Activated T-cell treated with anti-CD3 and anti-CD28 coated beads, Interleukin-2, amount 50 U/mL, for 1 hour (primary cell): ENCODE measurements around the gene SLC6A20.

ENCODE experiments used
- DNase-seq: peaks from one replicate; pipeline ENCODE4 v3.0.0-alpha.2; 2020

The SLC6A20 gene

DNA sequence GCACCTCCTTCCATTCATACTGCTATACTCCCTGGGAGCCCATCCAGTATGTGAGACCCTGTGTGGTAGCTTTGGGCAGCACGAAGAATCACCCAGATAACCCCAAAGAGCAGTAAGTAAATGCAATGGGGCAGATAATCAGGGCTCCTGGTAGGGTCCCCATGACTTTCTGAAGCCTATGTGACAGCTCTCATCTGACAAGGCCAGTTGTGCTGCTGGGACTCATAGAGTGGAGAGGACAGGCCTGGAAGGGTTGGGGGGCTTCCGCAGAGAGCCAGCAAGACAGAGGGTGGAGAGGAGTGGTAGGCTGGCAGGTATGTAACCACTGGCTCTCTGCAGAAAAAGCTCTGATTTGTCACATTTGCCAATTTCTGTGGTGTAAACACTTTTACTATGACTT is 3.2 kb upstream of the SLC6A20 start:
- DNase-seq: no peak

DNA sequence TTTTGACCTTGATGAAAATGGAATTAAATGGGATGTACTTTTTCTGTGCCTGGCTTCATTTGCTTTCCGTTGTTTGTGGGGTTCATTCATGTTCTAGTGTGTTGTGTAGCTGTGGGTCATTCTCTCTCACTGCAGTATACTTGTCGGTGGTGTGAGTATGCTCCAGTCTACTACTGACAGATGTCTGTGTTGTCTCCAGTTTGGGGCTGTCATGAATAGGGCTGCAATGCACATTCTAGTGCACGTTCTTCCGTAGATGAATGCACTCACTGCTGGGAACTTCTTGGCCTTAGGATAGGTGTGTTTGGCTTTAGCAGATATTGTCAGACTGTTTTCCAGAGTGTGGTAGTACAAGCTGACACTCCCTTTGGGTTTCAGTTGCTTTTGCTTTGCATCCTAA is 1.7 kb upstream of the SLC6A20 start:
- no peak for DNase-seq

GRCh38 chr3:45796902-45797637 is 734 bp upstream of the SLC6A20 start:
- no peak for DNase-seq

DNA sequence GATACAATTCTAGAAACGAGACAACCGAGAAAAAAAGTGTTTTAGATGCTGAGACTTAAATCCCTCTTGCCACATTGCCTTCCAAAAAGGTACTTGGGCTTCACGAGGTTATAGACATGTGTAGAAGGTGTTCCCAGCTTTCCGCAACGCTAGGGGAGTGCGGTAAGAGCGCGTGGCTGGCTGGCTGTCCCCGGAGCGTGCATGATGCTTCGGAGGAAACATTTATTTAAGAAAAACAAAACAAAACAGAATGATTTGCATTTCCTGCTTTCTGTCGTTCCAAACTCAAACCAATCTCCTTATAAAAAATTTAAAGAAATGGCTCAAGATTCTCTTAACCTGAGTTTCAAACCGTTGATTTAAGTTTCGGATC is 841 bp downstream of the SLC6A20 start:
- no peak for DNase-seq

DNA sequence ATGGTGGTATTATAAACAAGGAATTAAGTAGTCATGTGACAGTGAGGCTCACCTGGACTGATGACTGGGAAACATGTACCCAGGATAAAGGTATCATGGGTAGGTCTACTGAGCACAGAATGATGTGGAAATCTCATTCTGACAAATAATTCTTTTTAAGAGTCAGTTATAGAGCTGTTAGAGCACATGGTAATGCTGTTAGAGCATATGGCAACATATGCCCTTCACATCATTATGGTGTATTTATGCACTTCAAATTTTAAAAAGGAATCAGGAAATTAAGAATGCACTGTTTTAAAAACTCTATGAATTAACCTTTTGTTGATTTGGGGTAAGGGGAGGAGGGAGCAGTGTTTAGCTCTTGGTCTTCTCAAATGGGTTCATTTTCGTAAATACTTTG is 1.7 kb downstream of the SLC6A20 start:
- DNase-seq: no peak

GRCh38 chr3:45794177-45794560 is 2.2 kb downstream of the SLC6A20 start:
- no peak for DNase-seq

- DNase-seq: no peak
Measured at GRCh38 chr3:45793482-45794176, 2.7 kb downstream of the SLC6A20 start.

- no peak for DNase-seq
Measured at GRCh38 chr3:45792516-45793172, 3.7 kb downstream of the SLC6A20 start.

DNA sequence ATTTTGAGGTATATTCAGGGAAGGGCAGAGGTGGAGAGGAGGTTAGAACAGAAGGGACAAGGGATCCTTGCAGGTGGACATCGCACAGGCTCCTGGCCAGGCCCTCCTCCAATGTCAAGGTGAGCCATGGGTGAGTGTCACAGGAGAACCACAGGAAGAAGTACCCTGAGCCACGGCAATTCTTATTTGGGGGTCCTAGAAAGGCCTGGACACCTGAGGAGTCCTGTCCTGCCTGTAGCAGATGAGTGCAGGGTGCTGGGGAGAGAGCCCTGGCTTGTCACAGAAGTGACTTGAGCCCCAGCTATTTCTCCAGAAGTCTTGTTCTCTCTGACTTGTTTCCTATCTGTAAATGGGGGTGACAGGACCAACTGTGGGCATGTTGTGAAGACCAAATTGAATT is 4.3 kb downstream of the SLC6A20 start:
- no peak for DNase-seq

GRCh38 chr3:45790596-45790995 is 5.7 kb downstream of the SLC6A20 start:
- no peak for DNase-seq

DNA sequence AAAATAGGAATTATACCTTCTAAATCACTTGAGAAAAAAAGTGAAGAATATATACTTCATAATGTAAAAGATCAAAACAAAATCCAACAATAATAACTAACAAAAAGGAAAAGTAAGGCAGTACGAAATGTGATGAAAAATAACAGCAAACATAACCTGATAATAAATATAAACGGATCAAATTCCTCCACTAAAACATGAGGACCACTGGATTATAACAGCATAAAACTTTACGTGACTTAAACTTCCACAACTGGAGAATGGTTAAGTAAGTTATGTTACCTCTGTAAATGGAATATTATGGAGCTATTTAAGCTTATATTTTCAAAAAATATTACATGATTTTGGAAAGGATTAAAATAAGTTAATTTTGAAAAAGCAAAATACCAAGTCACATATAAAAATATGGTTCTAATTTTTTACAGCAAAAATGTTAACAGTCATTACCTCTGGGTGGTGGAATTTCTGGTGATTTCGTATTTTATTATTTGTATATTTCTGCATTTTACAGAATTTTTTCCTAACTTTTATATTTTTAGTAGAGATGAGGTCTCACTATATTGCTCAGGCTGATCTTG is 7.0 kb downstream of the SLC6A20 start:
- DNase-seq: no peak

DNA sequence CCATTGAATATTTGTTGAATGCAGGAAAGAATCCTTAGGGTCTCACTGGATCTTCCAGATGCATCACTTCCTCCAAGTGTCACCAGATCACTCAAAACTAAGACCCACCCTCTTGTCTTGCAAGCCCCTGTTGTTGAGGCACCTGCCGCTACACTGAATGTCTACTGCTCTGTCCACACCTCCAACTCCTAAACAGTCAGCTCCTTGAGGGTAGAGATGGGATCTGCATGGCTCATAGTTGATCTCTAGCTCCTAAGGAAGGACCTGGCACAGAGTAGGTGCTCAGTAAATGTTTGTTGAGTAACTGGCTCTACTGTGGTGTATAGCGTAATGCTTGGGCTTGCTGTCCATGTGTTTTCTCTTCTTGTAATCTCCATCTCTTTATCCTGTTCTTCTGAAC is 8.8 kb downstream of the SLC6A20 start:
- DNase-seq: no peak

DNA sequence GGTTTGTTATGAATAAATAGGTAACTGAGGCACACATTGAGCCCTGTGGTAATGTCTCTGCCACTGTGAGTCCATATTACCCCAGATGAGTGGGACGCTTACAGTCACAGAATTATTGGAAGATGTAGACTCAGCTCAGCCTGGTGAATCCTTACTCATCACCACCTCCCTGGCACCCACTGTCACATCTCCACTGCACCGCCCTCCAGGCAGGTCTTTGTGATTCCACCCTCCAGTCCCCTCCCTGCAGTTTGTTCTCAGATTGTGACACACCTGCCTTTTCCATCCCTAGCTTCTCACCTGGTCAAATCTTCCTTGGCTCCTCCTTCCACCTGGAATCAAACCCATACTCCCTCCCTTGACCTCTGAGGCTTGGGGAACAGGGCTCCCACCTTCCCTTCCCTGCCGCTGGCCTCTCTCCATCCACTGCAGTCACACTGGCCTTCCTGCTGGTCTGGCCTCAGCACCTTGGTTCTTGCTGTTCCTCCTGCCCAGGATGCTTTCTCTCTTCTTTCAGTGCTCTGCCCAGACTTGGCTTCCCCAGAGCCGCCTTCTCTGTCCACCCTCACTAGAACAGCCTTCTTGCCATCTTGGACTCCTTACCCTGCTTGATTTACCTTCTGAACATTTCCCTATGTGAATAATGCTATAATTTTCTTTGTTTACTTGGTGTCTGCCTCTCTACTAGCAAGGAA is 9.4 kb downstream of the SLC6A20 start:
- no peak for DNase-seq

DNA sequence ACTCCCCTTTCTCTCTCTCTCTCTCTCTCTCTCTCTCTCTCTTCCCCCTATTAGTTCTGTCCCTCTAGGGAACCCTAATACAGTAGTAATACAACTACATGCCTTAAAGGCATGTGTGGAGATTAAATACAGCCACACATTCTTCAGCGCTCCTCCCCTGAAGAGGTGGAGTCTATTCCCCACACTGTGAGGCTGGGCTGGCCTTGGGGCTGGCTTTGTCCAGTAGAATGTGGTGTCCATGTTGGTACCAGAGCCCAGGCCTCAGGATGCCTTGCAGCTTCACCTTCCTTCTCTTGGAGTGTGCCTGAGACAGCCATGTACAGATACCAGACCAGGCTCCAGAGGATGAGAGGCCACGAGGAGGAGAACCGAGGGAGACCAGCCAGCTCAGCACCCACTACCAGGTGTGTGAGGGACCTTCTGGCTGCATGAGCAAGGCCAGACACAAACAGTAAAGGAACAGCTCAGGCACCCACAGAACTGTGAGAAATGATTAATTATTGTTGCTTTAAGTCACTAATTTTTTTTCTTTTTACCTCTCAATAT is 10.7 kb downstream of the SLC6A20 start:
- no peak for DNase-seq

GRCh38 chr3:45783667-45784066 is 12.7 kb downstream of the SLC6A20 start:
- no peak for DNase-seq

DNA sequence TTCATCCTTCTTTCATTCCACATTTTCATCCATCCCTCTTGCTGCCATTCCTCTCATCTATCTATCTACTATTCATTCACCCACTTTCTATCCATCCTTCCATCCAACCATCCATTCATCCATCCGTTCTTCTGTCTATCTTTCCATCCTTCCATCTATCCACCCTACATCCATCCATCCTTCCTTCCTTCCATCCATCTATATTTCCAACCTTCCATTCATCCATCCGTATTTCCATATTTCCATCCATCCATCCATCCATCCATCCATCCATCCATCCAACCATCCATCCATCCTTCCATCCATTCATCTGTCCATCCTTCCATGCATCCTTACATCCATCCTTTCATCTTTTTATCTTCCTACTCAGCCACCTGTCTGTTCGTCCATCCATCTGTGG is 14.0 kb downstream of the SLC6A20 start:
- no peak for DNase-seq

GRCh38 chr3:45781841-45782240 is 14.5 kb downstream of the SLC6A20 start:
- no peak for DNase-seq

GRCh38 chr3:45781271-45781670 is 15.1 kb downstream of the SLC6A20 start:
- no peak for DNase-seq

- no peak for DNase-seq
Measured at GRCh38 chr3:45779746-45780735, 16.3 kb downstream of the SLC6A20 start.

DNA sequence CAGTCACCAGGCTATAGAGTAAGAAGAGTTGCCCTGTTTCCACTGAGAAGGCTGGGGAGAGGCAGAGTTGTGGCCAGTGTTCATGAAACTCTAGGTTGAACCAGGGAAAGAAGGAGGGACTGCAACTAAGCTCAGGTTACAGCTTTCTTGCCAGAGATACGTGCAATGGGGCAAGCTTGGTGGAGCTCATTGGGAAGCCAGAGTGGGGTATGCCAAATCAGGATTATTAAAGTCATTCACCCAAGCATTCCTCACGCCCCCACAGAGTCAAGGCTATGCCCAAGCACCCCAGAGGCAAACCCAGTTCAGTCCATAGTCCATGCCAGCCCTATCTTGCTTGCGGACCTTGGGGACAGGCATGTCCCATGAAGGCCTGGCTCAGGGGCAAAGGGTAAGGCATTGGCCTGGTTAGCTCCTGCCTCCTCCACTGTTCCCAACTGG is 17.6 kb downstream of the SLC6A20 start:
- no peak for DNase-seq

DNA sequence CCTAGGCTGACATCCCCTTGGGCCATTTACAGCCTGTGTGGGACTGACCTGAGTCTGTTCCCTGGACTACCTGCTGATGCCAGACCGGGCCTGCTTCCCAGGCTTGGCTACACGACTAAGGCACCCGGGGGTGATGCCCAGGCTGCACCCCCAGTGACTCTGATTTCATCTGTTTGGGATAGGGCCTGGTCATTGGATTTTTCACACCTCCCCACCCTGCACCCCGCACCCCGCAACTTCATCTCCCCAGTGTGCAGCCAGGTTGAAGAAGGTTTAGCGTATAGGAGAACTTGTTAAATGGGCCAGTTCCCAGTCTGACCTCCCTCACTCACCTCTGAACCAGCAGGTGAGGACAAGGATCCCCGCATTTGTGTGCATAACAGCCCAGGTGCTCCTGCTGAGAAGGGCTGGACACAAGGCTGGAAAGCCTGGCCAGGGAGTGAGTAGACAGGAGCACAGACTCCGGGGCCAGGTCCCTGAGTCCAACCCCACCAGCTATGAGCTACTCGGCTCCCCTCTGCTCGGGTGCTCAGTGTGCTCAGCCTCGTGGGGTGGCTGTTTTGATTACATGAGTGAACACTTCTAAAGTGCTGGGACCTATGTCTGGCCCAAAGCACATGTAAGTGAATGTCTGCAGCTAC is 18.5 kb downstream of the SLC6A20 start:
- DNase-seq: no peak
